ENCODE data around the gene SLC35G4.
"Not testable (repeated sequence)": the region's sequence is repeated elsewhere in the genome, so short reads cannot be mapped to it uniquely, and the experiment has no call there.

Gene SLC35G4

DNA sequence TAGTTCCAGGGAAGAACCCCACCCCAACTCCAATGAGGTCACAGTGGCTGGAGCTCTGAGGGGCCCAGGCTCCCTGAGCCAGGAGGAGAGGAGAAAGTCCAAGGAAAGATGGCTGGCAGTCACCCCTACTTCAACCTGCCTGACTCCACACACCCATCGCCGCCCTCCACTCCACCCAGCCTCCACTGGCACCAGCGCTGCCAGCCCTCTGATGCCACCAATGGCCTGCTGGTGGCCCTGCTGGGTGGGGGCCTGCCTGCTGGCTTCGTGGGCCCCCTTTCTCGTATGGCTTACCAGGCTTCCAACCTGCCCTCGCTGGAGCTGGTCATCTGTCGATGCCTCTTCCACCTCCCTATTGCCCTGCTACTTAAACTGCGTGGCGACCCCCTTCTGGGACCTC lies at the start of gene SLC35G4:
SLC35G4 (plus strand) TSS at position 109 of the 400 bp plus-strand sequence; CDS start at position 109, 0 bp downstream.
- not testable (repeated sequence) for DNase-seq

DNA sequence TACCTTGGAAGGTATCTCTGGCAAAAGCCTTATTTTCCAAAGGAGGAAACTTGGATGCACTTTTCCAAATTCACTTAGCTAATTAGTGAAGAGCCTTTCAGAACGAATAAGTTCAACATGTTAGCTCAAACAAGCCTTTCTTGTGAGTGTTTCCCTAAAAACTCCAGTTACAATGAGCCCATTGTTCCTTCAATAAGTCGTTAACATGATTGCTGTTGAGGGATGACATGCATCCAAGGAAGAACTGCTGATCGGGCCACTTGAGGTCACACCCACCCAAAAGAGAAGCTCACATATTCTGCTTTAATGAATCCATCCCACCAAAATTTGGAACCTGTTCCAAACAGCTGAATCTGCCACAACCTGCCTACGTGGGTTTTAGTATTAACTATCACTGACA lies 48.1 kb upstream of the SLC35G4 start:
- no peak for DNase-seq

DNA sequence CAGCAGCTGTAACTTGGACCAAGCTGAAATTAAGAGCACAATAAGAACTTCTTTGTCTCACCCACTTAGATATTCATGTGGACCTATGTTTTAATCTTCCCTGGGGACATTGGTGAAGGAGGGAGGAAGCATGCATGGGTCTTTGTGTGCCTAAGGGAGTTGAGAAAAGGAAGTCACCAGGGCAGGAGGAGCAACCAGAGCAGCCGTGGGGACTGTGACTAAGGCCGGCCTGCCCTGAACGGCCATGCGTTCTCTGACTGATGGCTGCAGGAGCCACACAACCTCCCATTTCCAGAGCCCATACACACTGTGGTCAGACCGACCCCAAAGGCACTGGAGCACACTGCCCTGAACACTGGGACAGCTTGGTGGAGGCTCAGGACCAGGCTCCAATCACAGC lies 43.7 kb upstream of the SLC35G4 start:
- DNase-seq: no peak

DNA sequence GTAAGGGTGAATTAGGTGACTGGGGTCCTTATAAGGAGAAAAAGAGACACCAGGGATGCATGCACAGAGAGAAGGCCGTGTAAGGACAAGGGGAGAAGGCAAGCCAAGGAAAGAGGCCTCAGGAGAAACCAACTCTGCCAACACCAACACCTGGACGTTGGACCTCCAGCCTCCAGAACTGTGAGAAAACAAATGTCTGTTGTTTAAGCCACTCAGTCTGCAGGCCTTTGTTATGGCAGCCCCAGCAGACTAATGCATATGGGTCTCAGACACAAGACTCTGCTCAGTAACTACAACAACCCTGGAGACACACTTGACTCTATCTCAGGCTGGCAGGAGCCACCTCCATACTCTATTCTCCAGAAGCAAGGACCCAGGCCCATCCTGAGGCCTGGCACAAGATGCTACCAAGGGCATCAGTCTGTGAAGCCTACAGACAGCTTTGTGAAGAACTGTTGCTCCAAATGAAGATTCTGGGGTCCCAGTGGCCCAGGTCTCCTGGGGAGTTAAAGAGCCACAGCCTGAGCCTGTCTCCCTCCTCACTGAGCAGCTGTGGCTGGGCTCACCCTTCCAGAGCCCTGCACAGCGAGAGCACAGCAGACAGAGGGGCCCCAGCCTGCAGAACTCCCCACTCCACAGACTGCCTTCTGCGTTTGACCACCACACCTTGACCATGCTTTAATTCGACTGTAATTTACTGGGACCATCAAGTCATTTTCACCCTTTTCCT lies 43.0 kb upstream of the SLC35G4 start:
- DNase-seq: no peak

DNA sequence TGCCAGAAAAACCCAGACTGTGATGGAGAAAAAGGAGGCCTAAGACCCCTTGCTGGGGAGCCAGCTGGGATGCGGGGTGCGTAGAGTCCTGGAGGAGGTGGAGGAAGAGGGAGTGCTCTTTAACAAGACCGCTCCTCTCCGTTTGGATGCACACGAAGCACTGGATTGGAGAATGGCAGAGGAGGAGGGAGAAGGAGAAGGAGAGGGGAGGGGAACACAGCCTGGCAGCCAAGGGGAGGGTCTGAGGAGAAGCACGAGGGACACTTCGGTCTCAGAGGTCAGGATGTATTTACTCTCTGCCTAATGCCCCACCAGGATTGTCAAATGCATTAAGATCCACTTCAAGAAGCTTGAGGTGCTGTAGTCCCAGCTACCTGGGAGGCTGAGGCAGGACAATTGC lies 42.0 kb upstream of the SLC35G4 start:
- no peak for DNase-seq

DNA sequence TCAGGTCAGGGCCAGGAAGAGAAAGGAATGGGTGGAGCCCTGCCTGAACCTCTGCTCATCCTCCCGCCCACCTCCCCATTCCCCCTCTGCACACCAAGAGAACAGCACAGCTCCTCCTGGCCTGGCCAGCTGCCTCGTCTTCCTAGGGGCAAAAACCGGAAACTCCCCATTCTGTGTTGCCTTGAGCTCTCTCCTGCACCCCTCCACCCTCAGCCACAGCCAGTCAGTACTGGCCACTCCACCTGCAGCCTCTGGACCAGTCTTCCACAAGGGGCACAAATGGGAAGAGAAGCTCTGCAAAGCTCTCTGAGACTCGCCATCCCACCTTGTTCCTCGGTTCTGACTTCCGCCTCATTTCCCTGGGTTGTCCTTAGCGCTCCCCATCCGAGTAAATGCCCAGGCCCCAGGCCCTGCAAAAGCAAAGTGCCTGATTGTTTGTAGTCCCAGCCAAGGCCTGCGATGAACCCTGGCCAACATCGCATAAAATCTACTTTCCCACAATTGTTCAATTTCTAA lies 39.3 kb upstream of the SLC35G4 start:
- DNase-seq: no peak

DNA sequence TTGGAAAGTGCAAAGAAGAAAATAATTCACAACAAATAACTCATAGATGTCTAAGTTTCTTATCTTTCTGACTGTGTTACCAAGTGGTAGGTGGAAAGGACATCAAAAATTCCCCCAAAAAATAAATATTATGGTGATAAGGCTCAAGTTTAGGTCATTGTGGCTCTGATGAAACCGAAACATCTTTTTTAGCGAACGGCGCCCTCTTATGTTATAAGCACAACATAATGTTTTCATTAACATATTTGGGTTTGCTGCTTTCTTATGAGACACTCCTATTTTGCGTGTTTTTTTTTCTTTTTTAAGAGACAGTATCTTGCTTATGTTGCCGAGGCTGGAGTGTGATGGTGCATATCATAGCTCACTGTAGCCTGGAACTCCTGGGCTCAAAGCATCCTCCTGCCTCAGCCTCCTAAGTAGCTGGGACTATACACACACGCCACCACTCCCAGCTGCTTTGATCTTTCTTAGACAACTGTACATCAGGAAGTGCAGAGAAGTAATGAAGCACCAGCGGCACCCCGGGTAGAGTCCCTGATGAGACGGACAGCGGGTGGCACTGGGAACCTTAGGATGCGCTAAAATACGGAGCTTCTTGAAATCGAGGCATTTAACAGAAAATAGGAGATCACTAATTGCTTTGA lies 38.5 kb upstream of the SLC35G4 start:
- no peak for DNase-seq

DNA sequence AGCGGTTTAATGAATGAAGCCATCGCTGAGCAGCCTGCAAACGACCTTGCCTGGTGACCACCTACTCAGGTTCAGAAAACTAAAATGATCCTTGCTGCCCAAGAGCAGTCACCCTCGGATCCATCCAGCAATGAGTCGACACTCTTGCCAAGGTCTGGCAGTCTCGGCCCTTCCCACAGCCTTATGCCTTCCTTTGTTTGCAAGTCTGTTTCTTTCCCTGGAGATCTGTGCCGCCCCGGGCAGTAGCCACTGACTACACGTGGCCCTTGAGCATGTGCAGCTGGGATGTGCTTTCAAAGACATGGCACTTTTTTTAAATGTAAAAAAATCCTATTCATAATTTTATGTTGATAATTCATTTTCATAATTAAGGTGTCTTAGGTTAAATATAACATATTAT lies 37.2 kb upstream of the SLC35G4 start:
- DNase-seq: no peak

DNA sequence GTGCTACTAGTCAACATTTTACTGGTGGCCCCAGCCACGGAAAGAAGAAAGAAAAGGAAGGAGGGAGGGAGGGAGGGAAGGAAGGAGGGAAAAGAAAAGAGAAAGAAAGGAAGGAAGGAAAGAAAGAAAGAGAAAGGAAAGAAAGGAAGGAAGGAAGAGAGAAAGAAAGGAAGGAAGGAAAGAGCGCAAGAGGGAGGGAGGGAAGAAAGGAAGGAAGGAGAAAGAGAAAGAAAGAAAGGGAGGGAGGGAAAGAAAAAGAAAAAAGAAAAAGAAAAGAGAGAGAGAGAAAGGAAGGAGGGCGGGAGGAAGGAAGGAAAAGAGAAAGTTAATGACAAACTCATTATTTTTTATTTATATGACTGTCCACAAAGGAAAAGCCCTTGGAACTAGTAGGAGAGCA lies 34.9 kb upstream of the SLC35G4 start:
- no peak for DNase-seq

DNA sequence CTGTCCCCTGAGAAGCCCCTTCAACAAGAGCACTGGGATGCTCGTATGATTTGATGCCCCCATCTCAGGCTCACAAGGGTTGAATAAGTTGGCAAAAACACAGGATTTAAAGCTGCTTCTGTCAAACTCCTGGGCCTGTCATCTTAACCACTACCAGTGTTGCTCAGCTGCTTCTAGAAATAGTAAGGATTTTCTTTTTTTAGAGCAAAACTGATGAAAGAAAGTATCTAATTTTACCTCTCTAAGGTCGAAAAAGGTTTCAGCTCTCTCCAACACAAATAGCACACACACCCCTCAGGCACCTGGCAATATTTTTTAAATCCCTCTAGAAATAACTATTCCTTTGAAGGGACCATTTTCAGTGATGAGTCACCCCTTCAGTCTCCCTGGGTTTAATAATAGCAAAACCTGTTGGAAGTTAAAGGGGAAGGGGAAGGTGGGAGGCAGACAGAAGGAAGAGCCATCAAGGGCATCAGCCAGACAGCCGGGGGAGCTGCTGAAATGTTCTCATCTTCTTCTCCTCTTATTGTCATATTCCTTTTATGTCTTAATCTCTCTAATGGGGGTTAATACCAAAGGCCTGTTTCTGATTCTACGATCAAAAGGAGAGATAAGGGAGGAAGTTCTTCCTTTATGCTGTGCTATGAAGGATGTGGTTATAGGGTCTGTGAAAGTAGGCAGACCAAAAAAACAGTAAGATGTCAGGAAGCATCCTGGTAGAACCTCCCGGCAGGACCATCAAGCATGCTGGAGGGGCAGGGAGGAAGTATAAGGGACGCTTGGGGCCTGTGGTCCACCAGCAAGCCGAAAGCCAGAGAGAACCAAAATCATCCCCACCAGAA lies 31.9 kb upstream of the SLC35G4 start:
- peak in 1 of 2 donors; percentile 9 for DNase-seq

DNA sequence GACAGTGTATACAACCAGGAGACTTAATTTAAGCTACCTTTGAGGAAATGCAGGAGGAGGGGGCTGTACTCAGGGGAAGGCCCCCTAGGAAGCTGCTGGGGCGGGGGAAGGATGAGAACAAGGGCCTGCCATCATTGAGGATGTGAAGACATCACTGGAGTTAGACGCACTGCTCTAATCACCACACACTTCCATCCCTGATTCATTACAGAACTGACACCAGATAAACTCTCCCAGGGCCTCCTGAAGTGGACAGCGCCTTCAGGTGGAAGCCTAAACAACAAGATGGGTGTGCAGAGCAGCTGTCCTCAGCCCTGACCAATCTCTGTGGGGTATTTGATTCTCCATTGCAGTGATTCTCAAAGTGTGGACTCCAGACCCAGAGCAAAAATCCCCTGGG lies 30.6 kb upstream of the SLC35G4 start:
- DNase-seq: no peak

DNA sequence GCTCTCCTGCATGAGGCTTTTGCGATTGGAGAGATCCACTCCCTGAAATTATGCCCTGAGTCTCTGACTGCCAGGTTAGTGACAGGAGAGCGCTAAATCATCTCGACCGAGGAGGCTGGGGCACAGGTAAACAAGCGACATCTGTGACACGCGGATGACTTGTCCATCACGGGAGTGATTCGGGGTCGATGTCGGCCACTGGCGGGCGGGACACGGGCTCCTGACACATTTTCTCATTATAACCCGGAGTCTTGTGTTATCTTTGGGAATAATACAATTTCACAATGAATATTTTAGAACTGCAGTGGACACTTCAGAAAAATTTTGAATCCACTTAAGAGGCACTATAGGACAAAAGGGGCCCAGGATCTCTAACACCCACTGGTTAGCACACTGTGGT lies 29.5 kb upstream of the SLC35G4 start:
- no peak for DNase-seq

DNA sequence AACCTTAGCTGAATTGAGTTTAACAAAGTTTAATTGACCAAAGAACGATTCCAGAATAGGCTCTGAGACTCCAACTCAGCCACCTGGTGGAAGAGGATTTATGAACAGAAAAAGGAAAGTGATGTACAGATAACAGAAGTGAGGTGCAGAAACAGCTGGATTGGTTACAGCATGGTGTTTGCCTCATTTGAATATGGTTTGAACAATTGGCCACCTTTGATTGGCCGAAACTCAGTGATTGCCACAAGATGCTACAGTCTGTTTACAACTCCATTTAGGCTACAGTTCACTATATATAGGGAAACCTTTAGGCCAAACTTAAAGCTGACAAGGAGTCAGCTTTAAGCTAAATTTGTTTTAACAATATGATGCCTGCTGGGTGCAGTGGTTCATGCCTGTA lies 28.1 kb upstream of the SLC35G4 start:
- DNase-seq: no peak

DNA sequence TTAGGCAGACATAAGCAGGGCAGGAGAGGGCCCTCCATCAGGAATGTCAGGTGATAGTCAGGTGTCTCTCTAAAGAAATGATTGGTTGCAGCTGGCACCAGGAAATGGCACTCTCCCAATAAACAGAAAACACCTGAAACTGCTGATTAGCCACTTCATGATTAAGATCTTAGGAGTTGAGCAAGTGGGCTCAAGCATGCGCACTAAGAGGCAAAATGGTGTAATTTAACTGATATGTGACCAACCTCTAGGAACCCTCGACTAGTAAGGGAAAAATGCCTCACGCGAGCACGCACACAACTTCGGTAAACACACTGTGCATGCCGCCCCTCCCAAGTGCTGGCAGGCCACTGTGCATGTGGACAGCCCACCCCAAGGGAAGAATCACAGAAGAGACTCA lies 23.8 kb upstream of the SLC35G4 start:
- no peak for DNase-seq

DNA sequence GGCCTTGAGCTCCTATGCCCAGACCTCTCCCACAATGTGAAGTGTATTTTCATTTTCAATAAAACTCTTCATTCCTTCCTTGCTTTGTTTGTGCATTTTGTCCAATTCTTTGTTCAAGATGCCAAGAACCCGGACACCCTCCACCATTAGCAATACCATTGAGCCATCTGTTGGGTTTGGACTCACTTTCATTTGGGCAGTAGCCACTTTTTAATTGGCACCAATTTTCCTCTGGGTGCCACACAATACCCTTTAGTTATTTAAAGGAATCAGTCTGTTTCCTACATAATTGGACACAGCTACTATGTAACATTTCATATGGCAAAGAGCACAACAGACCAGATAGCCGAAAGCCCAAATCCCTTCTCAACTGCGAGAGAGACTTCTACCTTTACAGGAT lies 22.5 kb upstream of the SLC35G4 start:
- DNase-seq: no peak

DNA sequence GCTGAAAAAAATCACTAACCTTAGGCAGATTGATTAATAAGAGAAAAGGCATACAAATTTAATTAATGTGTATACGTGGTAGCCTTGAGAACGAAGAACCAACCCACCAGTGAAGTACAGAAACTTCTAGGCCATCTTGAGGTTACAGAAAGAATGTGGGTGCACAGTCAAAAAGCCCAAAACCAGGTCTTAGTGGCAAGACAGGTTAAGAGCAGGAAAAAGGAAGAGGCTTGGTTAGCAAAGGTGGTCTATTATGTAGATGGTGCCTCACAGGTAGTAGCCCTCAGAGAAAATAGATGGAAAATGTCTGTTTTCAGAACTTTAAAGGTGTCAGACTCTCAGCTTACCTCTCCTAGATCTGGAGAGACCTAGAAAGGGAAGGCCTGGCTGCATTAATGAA lies 22.0 kb upstream of the SLC35G4 start:
- no peak for DNase-seq

DNA sequence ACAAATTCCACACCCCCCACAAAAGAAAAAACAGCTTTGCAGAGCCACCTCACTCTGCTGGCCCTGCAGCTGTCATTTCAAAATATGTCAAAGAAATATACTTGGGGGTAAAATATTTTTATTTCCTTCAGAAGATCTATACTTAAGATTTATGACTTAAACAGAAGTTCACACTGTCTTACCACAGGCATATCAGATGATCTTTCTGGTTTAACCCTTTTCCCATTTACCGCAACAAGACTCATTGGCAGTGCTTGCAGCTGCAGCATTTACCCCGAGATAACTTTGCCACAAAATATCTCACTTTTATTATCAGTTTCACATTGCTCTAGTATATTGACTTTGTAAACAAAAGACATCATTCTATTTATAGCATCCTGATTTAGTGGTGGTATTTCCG lies 21.6 kb upstream of the SLC35G4 start:
- DNase-seq: no peak

DNA sequence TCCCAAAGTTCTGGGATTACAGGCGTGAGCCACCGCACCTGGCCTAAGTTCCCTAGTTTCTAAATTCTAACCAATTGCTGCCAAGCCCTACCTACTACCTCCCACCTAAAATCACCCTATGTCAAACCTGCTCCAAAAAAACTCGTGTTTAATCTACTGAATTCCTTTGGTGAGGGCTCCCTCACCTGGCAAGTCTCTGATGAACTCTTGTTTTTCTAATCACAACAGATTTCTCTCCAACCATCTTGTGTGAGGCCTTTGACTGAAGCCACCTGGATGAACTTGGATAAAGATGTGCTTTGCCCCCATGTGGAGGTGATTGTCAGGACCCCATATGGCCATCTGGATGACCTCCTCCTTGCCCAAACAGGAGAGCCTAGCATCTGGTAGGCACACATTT lies 17.4 kb upstream of the SLC35G4 start:
- no peak for DNase-seq

DNA sequence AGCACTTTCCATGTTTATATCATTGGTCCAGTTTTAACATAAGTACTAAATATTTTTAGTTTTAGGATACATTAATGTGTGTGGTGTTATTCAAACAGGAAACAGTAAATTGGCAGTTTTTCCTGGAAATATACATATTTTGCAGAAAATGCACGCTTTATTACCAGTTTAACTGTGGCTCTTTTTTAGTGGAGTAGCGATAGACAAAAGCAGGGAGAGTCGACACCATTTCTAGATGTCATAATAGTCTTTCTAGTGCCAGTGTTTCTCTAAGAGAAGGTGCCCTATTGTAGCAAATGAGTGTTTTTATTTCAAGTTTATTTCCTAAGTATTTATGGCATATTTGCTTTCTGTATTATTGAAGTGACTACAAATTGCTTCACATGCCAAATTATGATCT lies 9.1 kb upstream of the SLC35G4 start:
- no peak for DNase-seq

DNA sequence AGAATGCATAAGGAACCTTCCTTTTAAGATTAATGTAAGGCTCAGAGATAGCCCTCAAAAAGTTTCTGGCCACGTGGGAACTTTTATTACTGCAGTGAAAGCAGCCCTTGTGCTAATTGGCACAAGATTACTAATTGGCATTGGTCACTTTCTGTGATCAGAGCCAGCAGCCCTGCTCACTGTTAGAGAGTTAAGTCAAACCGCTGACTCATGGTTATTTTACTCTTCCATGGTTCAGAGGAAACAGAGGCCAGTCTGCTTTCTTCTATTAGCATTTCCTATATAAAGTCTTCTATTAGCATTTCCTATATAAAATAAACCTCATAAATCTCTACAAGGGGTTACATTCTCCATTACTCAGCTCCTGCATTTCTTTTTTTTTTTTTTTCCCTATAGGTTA lies 1.5 kb upstream of the SLC35G4 start:
- DNase-seq: no peak

DNA sequence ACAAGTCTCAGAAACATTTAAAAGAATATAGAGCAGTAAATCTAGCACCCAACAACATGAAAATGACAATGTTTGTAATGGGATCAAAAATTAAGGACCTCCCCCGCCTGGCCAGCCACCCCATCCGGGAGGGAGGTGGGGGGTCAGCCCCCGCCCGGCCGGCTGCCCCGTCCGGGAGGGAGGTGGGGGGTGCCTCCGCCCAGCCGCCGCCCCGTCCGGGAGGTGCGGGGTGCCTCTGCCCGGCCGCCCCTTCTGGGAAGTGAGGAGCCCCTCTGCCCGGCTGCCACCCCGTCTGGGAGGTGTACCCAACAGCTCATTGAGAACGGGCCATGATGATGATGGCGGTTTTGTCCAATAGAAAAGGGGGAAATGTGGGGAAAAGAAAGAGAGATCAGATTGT lies 778 bp upstream of the SLC35G4 start:
- DNase-seq: not testable (repeated sequence)

DNA sequence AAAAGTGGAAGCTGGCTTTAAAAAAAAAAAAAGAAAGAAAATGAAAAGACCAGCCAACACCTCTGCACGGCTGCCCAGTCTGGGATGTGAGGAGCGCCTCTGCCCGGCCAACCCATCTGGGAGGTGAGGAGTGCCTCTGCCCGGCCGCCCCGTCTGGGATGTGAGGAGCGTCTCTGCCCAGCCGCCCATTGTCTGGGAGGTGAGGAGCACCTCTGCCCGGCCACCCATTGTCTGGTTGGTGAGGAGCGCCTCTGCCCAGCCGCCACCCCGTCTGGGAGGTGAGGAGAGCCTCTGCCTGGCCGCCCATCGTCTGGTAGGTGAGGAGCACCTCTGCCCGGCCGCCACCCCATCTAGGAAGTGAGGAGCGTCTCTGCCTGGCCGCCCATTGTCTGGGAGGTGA lies 3.7 kb downstream of the SLC35G4 start:
- not testable (repeated sequence) for DNase-seq

DNA sequence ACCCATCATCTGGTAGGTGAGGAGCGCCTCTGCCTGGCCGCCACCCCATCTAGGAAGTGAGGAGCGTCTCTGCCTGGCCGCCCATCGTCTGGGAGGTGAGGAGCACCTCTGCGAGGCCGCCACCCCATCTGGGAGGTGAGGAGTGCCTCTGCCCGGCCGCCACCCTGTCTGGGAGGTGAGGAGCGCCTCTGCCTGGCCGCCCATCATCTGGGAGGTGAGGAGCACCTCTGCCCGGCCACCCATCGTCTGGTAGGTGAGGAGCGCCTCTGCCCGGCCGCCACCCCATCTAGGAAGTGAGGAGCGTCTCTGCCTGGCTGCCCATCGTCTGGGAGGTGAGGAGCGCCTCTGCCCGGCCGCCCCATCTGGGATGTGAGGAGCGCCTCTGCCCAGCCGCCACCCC lies 4.2 kb downstream of the SLC35G4 start:
- DNase-seq: not testable (repeated sequence)

DNA sequence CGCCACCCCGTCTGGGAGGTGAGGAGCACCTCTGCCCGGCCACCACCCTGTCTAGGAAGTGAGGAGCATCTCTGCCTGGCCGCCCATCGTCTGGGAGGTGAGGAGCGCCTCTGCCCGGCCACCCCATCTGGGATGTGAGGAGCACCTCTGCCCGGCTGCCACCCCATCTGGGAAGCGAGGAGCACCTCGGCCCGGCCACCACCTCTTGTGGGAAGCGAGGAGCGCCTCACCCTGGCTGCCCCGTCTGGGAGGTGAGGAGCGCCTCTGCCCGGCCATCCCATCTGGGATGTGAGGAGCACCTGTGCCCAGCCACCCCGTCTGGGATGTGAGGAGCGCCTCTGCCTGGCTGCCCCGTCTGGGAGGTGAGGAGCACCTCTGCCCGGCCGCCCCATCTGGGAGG lies 4.6 kb downstream of the SLC35G4 start:
- not testable (repeated sequence) for DNase-seq

Measured in CD4-positive, alpha-beta T cell treated with Interleukin-1 beta for 1 hour (primary cell).